Activated T-helper 1 cell treated with anti-CD3 and anti-CD28 coated beads, Interleukin-12 subunit alpha, Interleukin-12 subunit beta, Interleukin-2, Interleukin-4 antibody, amounts not matched to agents 30 ng/mL and 10 ng/mL and 1 ng/mL, durations not matched to agents 14 hours and 24 hours and 36 hours (primary cell): ENCODE results near the gene GPR137B. TPM values are rescaled to one million over a fixed set of nuclear protein-coding genes. Genes with fewer than 3 reads are reported as not detected.

Source experiments
- DNase-seq: peaks from one replicate; pipeline ENCODE4 v3.0.0; 2021; ENCODE audit warnings: low spot score
- H3K27ac Mint-ChIP-seq: one replicate; pipeline ENCODE4 v1.8.0; 2021; ENCODE audit warnings: mild to moderate bottlenecking, mixed read lengths
- H3K27me3 Mint-ChIP-seq: one replicate; pipeline ENCODE4 v1.8.0; 2022; ENCODE audit warnings: mild to moderate bottlenecking, moderate library complexity, mixed read lengths; ENCODE audit not compliant: insufficient read depth
- H3K36me3 Mint-ChIP-seq: one replicate; pipeline ENCODE4 v1.8.0; 2021; ENCODE audit warnings: low read depth, mixed read lengths
- H3K4me1 Mint-ChIP-seq: one replicate; pipeline ENCODE4 v1.8.0; 2021; ENCODE audit warnings: low read depth, mixed read lengths
- H3K4me3 Mint-ChIP-seq: one replicate; pipeline ENCODE4 v1.8.0; 2021; ENCODE audit warnings: mild to moderate bottlenecking, moderate library complexity, mixed read lengths
- H3K9me3 Mint-ChIP-seq: one replicate; pipeline ENCODE4 v1.8.0; 2021; ENCODE audit warnings: mixed read lengths
- intact Hi-C: fragments of 100-400 bp; cut with micrococcal nuclease; formaldehyde crosslinking; loops from one replicate; pipeline ENCODE4 v1.15.1; 2024
- total RNA-seq: library from RNA; stranded (reverse); gene quantifications from 2 replicates; pipeline ENCODE4 v1.2.3, GENCODE V29; 2022

Gene GPR137B
- total RNA-seq, 1 donor from 2014 or later: 9.2 TPM

DNA sequence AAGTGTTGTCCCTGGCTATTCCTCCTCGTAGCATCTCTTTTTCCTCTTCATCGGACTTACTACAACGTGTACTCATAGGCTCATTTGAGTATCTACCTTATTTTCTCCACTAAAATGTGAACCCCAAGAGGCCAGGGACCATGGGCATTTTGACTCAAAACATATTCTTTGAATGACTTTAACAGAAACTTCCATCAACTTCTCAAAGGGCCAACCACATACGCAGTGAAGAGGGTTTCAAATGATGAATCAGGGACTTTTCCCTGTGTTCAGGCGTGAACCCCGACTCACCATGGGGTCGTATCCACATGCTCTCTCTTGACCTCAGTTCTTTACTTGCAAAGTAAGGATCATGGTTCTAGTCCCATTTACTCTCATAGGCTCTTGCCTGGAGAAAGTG lies 20.2 kb upstream of the GPR137B start:
- DNase-seq: no peak
- intact Hi-C loops: loop anchor here (1.0 to 5.0 kb wide), 5 partner anchors 21 to 480 kb away; partner anchors contain the start of genes HEATR1 and LGALS8
- H3K27me3 Mint-ChIP-seq: peaks cover 14% of the 10 kb centered on the region
- H3K27ac Mint-ChIP-seq: peak overlapping the region; percentile 60
- no peaks in the 10 kb centered on the region for H3K9me3 Mint-ChIP-seq
- no peak overlapping the region for H3K4me3 Mint-ChIP-seq
- H3K4me1 Mint-ChIP-seq: peaks cover 28% of the 10 kb centered on the region
- no peaks in the 10 kb centered on the region for H3K36me3 Mint-ChIP-seq

DNA sequence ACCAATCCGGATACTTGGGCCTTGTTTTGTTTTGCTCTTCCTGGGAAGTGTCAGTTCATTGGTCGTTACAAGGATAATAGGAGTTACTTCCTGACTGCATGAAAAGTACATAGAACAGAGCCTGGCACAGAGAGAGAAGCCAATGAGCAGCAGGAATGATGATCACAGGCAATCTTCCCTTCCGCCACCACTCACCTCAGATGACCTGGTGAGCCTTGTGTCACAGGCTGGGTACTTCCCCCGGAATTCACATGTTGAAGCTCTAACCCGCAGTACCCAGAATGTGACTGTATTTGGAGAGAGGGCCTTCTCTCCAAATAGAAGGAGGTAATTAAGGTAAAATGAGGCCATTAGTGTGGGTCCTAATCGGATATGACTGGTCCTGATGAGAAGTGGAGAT lies 18.8 kb upstream of the GPR137B start:
- DNase-seq: no peak
- H3K4me1 Mint-ChIP-seq: peaks cover 28% of the 10 kb centered on the region
- no peaks in the 10 kb centered on the region for H3K36me3 Mint-ChIP-seq
- H3K9me3 Mint-ChIP-seq: no peaks in the 10 kb centered on the region
- intact Hi-C loops: loop anchor here (5.0 kb wide), 4 partner anchors 94 to 479 kb away; partner anchors contain the start of genes HEATR1 and LGALS8
- H3K27ac Mint-ChIP-seq: no peak overlapping the region
- H3K4me3 Mint-ChIP-seq: no peak overlapping the region
- H3K27me3 Mint-ChIP-seq: peaks cover 14% of the 10 kb centered on the region

DNA sequence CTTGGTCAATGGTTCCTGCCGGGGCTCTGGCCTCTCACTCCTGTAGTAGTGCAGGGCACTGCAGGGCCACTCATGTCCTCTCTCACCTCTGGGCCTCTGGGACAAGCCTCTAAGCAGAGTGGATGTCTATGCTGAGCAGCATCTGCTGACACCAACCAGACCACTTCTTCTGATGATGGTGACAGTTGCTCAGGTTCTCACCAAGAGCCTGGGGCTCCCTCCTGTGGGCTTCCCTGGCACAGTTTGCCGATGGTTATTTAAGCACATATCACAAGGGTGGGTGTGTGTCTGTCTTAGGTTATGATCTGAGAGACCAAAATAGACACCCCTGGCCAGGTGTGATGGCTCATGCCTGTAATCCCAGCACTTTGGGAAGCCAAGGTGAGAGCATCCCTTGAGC lies 17.4 kb upstream of the GPR137B start:
- Mint-ChIP-seq H3K27me3 (peaks cover 18% of the 10 kb centered on the region), H3K9me3 (no peaks in the 10 kb centered on the region), H3K36me3 (no peaks in the 10 kb centered on the region), H3K27ac (no peak overlapping the region), H3K4me1 (peaks cover 23% of the 10 kb centered on the region), H3K4me3 (no peak overlapping the region)
- no peak for DNase-seq
- intact Hi-C loops: loop anchor here (5.0 kb wide), 4 partner anchors 92 to 477 kb away; partner anchors contain the start of genes HEATR1 and LGALS8

DNA sequence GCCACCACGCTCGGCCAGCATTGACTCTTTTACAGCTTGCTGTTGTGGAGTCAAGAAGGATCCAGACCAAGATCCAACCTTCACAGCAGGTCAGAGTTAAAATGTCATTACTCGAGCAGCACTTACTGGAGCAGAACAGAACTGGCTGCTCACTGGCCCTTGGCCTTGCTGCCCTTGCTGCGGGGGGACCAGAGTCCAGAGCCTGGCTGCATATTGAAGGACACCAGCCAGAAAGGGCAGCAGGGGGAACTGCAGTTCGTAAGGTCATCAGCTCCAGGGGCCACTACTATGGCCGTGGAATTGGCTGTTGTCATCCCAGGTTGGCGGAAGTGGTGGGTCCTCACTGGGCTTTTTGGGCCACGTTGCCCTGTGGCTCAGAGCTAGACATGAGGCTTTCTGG lies 15.3 kb upstream of the GPR137B start:
- Mint-ChIP-seq H3K36me3 (no peaks in the 10 kb centered on the region), H3K9me3 (no peaks in the 10 kb centered on the region), H3K27ac (no peak overlapping the region), H3K4me3 (no peak overlapping the region), H3K4me1 (peaks cover 5% of the 10 kb centered on the region), H3K27me3 (peaks cover 15% of the 10 kb centered on the region)
- intact Hi-C loops: no loop called here
- DNase-seq: no peak

DNA sequence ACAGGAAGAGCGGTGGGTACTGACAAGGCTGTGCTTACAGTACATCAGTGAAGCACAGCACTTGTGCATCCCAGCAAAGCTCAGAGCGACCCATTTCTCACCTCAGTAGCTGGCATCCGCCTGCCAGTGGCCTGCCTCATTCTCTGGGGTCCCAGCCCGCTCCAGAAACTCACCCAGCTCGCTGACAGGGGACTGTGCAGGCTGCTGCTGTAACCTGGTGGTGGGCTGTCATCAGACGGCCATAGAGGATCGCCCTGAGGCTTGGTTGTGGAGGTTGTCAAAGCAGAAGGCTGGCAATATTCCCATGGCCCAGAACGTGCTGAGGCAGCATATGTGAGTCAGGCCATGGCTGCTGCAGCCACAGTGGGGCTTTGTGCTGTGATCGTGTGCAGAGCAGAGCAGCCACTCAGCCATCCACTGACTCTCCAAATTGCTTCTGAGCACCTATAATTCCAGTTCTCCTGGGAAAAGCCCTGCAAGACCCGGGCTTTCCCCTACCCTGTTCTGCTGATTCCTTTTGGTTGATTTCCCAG lies 13.6 kb upstream of the GPR137B start:
- peaks cover 23% of the 10 kb centered on the region for H3K27me3 Mint-ChIP-seq
- no peak overlapping the region for H3K27ac Mint-ChIP-seq
- intact Hi-C loops: no loop called here
- H3K4me1 Mint-ChIP-seq: no peaks in the 10 kb centered on the region
- H3K36me3 Mint-ChIP-seq: no peaks in the 10 kb centered on the region
- DNase-seq: no peak
- H3K9me3 Mint-ChIP-seq: no peaks in the 10 kb centered on the region
- no peak overlapping the region for H3K4me3 Mint-ChIP-seq

DNA sequence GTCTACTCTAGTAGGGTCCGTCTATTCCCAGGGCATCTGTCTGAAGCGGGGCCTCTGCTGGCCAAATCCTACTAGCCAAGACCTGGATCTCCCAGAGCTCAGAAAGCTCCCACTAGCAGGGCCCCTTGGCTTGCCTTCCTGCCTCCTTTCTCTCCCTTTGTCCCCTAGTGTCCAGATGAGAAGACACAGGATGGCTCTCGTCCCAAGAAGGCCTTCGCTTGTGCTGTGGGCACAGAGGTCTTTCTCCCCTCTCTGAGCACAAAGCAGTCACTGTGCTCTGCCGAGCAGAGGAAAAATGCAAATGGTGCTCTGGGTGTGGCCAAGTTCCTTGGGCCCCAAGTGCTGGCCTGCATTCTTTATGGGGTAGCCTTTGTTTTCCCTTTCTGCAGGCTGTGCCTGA lies 13.0 kb upstream of the GPR137B start:
- H3K27me3 Mint-ChIP-seq: peaks cover 29% of the 10 kb centered on the region
- DNase-seq: no peak

DNA sequence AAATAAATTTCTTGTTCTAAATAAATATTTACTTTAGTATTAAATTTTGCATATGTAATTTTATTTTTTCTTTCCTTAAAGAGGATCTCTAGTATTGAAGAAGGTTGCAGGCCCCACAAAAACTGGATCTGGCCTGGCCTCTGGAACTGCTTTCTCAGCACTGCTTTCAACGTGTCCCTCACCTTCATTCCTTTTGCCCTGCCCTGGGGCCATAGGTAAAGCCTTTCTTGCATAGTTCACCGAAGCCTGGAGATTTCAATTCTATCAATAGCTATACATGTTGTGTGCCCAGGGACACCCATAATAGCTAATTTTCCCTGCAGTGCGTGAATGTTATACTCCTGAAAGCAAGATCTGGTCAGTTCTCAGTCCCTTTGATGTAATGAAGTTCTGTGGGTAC lies 12.0 kb upstream of the GPR137B start:
- no peaks in the 10 kb centered on the region for H3K9me3 Mint-ChIP-seq
- DNase-seq: no peak
- no peak overlapping the region for H3K27ac Mint-ChIP-seq
- intact Hi-C loops: no loop called here
- peaks cover 27% of the 10 kb centered on the region for H3K27me3 Mint-ChIP-seq
- H3K36me3 Mint-ChIP-seq: no peaks in the 10 kb centered on the region
- H3K4me1 Mint-ChIP-seq: no peaks in the 10 kb centered on the region
- H3K4me3 Mint-ChIP-seq: no peak overlapping the region

More for the DNA sequence above, 13.0 kb upstream of the GPR137B start:
- Mint-ChIP-seq H3K36me3 (no peaks in the 10 kb centered on the region), H3K4me1 (no peaks in the 10 kb centered on the region), H3K27ac (no peak overlapping the region), H3K9me3 (no peaks in the 10 kb centered on the region), H3K4me3 (no peak overlapping the region)
- intact Hi-C loops: no loop called here

DNA sequence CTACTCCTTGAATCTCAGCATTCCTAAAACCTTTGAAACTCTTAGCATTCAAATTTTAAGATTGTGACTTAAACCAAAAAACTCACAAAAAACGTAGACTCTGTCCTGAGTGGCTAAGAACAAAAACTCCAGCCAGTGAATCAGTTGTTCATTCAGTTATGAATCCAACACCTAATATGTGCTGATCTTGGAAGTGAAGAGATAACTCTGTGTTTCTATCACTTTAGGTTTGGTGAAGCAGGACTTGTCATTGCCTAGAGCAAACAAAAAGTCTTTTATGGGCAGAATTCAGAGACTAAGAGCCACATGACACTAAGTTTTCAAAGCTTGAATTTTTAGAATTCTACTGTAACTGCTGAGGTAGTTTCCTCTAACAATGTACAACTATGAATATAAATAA lies 10.4 kb upstream of the GPR137B start:
- no peaks in the 10 kb centered on the region for H3K4me1 Mint-ChIP-seq
- H3K9me3 Mint-ChIP-seq: no peaks in the 10 kb centered on the region
- H3K27ac Mint-ChIP-seq: no peak overlapping the region
- H3K27me3 Mint-ChIP-seq: peaks cover 25% of the 10 kb centered on the region
- no peak overlapping the region for H3K4me3 Mint-ChIP-seq
- DNase-seq: no peak
- intact Hi-C loops: no loop called here
- no peaks in the 10 kb centered on the region for H3K36me3 Mint-ChIP-seq

DNA sequence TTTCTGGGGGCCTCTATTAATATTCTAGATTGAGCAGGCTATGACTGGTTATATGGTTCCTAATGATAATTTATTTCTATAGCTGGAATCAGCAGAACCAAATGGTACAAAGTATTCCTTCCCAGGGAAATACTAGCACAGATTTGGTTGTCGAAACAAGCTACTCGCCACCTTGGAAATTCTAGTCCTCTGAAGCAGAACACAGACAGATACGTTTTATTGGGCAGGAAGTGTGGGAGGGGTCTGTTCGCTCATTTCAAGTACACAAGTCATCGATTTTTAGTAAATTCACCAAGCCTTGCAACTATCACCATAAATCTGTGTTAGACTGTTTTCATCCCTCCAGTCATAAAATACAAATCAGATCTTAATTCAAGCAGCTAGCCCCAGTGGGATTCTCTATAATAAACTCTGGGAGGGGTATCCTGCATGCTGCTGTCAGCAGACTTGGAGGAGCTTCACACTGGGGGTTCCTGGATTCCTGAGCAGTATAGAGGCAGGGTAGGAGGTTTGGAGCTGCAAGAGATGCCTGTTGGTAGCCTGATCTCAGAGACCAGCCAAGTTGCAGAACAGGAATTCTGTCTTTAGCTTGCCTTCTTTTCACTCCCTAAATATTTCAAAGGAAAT lies 9.8 kb upstream of the GPR137B start:
- Mint-ChIP-seq H3K27ac (no peak overlapping the region), H3K4me3 (no peak overlapping the region), H3K27me3 (peaks cover 30% of the 10 kb centered on the region), H3K9me3 (no peaks in the 10 kb centered on the region), H3K36me3 (no peaks in the 10 kb centered on the region), H3K4me1 (no peaks in the 10 kb centered on the region)
- intact Hi-C loops: no loop called here
- DNase-seq: no peak

DNA sequence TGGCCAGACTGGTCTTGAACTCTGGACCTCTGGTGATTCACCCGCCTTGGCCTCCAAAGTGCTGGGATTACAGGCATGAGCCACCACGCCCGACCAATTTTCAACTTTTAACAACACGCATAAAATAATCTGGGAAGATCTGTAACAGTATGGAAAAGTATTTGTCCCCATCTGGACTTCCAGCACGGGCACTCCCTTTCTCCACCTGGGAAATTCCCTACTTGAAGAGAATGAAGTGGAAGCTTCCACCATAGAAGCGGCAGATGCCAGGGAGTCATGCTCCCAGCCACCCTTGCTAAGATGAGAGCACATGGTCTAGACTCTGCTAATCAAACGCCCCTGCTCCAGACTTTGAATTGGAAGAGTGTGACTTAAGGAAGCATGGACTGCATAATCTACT lies 9.0 kb upstream of the GPR137B start:
- intact Hi-C loops: no loop called here
- no peaks in the 10 kb centered on the region for H3K36me3 Mint-ChIP-seq
- H3K4me1 Mint-ChIP-seq: no peaks in the 10 kb centered on the region
- no peak overlapping the region for H3K4me3 Mint-ChIP-seq
- no peak for DNase-seq
- H3K9me3 Mint-ChIP-seq: no peaks in the 10 kb centered on the region
- peaks cover 33% of the 10 kb centered on the region for H3K27me3 Mint-ChIP-seq
- H3K27ac Mint-ChIP-seq: no peak overlapping the region

DNA sequence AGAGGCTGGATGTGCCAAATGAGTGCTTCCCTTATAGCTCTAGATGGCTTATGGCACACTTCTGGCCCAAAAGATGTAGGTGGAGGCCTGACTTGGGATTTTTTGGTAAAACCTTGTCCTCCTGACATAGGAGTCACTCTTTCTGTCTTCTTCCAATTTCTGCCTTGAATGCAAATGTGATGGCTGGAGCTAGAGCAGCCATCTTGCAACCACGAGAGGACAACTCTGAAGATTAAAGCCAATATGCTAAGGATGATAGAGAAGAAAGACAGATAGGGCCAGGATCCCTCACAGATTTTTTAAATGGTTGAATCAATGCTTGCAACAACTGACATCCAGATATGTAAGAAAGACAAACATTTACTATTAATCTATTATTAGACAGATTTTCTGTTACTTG lies 8.5 kb upstream of the GPR137B start:
- no peak overlapping the region for H3K4me3 Mint-ChIP-seq
- H3K27me3 Mint-ChIP-seq: peaks cover 38% of the 10 kb centered on the region

DNA sequence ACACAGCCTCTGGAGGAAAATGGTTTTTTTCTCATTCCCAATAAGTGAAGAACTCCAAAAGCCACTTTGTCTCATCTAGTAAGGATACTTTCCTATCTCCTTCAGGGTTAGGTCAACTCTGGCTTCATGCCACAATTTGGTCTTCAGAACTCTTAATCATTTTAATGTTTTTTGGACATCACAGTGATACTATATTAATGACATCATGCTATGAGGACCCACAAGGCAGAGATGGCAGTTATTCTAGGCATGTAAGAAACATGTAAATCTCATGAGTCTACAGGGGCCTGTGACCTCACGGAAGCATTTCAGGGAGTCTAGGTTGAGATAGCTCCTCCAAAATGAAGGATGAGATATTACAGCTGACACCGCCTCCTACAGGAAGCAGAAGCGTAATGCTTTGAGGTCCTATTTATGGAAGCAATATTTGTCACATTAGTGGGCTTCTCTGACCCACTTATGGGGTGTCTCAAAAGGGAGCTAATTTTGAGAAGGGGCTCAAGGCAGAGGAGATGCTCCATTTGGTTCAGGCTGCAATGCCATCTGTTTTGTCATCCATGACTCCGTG lies 5.0 kb upstream of the GPR137B start:
- Mint-ChIP-seq H3K27ac (no peak overlapping the region), H3K4me1 (peaks cover 7% of the 10 kb centered on the region), H3K4me3 (no peak overlapping the region), H3K9me3 (no peaks in the 10 kb centered on the region), H3K36me3 (no peaks in the 10 kb centered on the region), H3K27me3 (peaks cover 58% of the 10 kb centered on the region)
- no peak for DNase-seq
- intact Hi-C loops: no loop called here

More for the DNA sequence above, 8.5 kb upstream of the GPR137B start:
- intact Hi-C loops: no loop called here
- no peaks in the 10 kb centered on the region for H3K4me1 Mint-ChIP-seq
- no peaks in the 10 kb centered on the region for H3K9me3 Mint-ChIP-seq
- no peak overlapping the region for H3K27ac Mint-ChIP-seq
- no peak for DNase-seq
- H3K36me3 Mint-ChIP-seq: no peaks in the 10 kb centered on the region

DNA sequence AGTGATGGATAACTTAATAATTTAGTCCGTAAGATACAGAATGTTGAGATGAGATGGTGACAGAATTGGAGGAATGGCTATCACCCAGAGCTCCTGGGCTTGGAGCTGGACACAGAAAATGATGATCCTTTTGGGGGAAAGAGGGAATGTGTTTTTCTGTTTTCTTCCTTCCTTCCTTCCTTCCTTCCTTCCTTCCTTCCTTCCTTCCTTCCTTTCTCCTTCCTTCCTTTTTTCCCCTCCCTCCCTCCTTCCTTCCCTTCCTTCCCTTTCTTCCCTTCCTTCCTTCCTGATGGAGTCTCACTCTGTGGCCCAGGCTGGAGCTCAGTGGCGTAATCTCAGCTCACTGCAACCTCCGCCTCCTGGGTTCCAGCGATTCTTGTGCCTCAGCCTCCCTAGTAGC lies 2.8 kb upstream of the GPR137B start:
- H3K36me3 Mint-ChIP-seq: peaks cover 4% of the 10 kb centered on the region
- intact Hi-C loops: no loop called here
- no peak for DNase-seq
- peaks cover 19% of the 10 kb centered on the region for H3K4me1 Mint-ChIP-seq
- no peaks in the 10 kb centered on the region for H3K9me3 Mint-ChIP-seq
- no peak overlapping the region for H3K4me3 Mint-ChIP-seq
- H3K27ac Mint-ChIP-seq: no peak overlapping the region
- peaks cover 53% of the 10 kb centered on the region for H3K27me3 Mint-ChIP-seq
